ENCODE results near the gene SLC25A11.

Gene SLC25A11

GRCh38 chr17:4939796-4940554 lies at the start of gene SLC25A11, which contains the start of gene RNF167:
Gene SLC25A11 (minus strand): TSS chr17:4940046. CDS start chr17:4939910, 136 bp downstream.
Gene RNF167 (plus strand): TSS chr17:4940268. CDS start chr17:4940910, 642 bp downstream.
- peak; percentile 81 for DNase-seq

- no peak for DNase-seq
Observed at GRCh38 chr17:4987767-4988567, 48.1 kb upstream of the SLC25A11 start.

GRCh38 chr17:4986951-4987766 lies 47.3 kb upstream of the SLC25A11 start, which contains the start of gene CAMTA2:
Gene CAMTA2 (minus strand): TSS chr17:4987675. CDS start chr17:4986222, 1,453 bp downstream.
- DNase-seq: peak; percentile 45

GRCh38 chr17:4986403-4986802 lies 46.6 kb upstream of the SLC25A11 start:
- DNase-seq: no peak

GRCh38 chr17:4982305-4982704 lies 42.5 kb upstream of the SLC25A11 start:
- DNase-seq: no peak

GRCh38 chr17:4980644-4981216 lies 40.9 kb upstream of the SLC25A11 start:
- no peak for DNase-seq

GRCh38 chr17:4978726-4979125 lies 38.9 kb upstream of the SLC25A11 start:
- DNase-seq: no peak

- DNase-seq: no peak
Observed at GRCh38 chr17:4974115-4974670, 34.3 kb upstream of the SLC25A11 start.

GRCh38 chr17:4973256-4974114 lies 33.6 kb upstream of the SLC25A11 start:
- no peak for DNase-seq

- DNase-seq: no peak
Observed at GRCh38 chr17:4972752-4973151, 32.9 kb upstream of the SLC25A11 start.

- no peak for DNase-seq
Observed at GRCh38 chr17:4972322-4972721, 32.5 kb upstream of the SLC25A11 start.

GRCh38 chr17:4971826-4972225 lies 32.0 kb upstream of the SLC25A11 start:
- no peak for DNase-seq

GRCh38 chr17:4970273-4970672 lies 30.4 kb upstream of the SLC25A11 start:
- DNase-seq: no peak

- DNase-seq: no peak
Observed at GRCh38 chr17:4969551-4970173, 29.8 kb upstream of the SLC25A11 start.

GRCh38 chr17:4969047-4969550 lies 29.3 kb upstream of the SLC25A11 start:
- no peak for DNase-seq

- no peak for DNase-seq
Observed at GRCh38 chr17:4968486-4969046, 28.7 kb upstream of the SLC25A11 start.

GRCh38 chr17:4967539-4968485 lies 28.0 kb upstream of the SLC25A11 start, which contains the start of gene SPAG7:
Gene SPAG7 (minus strand): TSS chr17:4967817. CDS start chr17:4967804, 13 bp downstream.
- peak; percentile 76 for DNase-seq

- peak; percentile 93 for DNase-seq
Observed at GRCh38 chr17:4966844-4967538, 27.1 kb upstream of the SLC25A11 start.
